ENCODE data around the gene COPS7B.
"Not testable (repeated sequence)": the region's sequence is repeated elsewhere in the genome, so short reads cannot be mapped to it uniquely, and the experiment has no call there.

GRCh38 chr2:231749016-231749415 lies 37.2 kb upstream of the COPS7B start:
- TF ChIP-seq MLLT1 (IDR thresholded peaks at IDR 0.05); REST (IDR thresholded peaks at IDR 0.05; ENCODE audit: low read depth, low read length); TAF1 (IDR thresholded peaks at IDR 0.05; ENCODE audit: borderline replicate concordance, low read depth, low read length); CTCF (IDR thresholded peaks at IDR 0.05 in 2 of 3, conservative IDR thresholded peaks at IDR 0.05 in 1 of 3; ENCODE audit: control insufficient read depth in 2 of 3, extremely low read depth in 1 of 3, insufficient read depth in 1 of 3, low read depth in 3 of 3, low read length in 3 of 3); CBX3 (IDR thresholded peaks at IDR 0.05; ENCODE audit: borderline replicate concordance, low read depth); SKIL (IDR thresholded peaks at IDR 0.05; ENCODE audit: low read depth, poor library complexity, severe bottlenecking); TARDBP (IDR thresholded peaks at IDR 0.05; ENCODE audit: borderline replicate concordance); CHD2 (IDR thresholded peaks at IDR 0.05; ENCODE audit: borderline replicate concordance, low read depth, low read length); POLR2A (IDR thresholded peaks at IDR 0.05; ENCODE audit: low read depth, low read length); CBX5 (IDR thresholded peaks at IDR 0.05; ENCODE audit: low read depth); POU2F2 (IDR thresholded peaks at IDR 0.05; ENCODE audit: borderline replicate concordance, low read depth, low read length): not testable (repeated sequence)

Measured in GM12878 (cell line).